Upper lobe of left lung (tissue), 6 donors: ENCODE results near the gene SCN4B. TPM values are rescaled to one million over a fixed set of nuclear protein-coding genes. Genes with fewer than 3 reads are reported as not detected.
A peak's percentile ranks its signal among the peaks of the same experiment; 100 is the strongest.

Experiments
- ATAC-seq, 2 donors: fragments of 200-7000 bp; cut with Tn5 transposase; one replicate each; pipeline ENCODE4 v1.9.1; 2022; ENCODE audit warnings: mild to moderate bottlenecking in 2 of 2, moderate library complexity in 2 of 2; ENCODE audit not compliant: low FRiP score in 2 of 2
- DNase-seq, 2 donors: peaks; one replicate each; pipeline ENCODE4 v3.0.0-alpha.2; 2019 to 2020
- H3K27ac ChIP-seq, 4 donors: fragments of 200-600 bp; sonication (generic); one replicate each; pipeline ENCODE4 v1.5.1; 2016 to 2019
- H3K27me3 ChIP-seq, 4 donors: fragments of 200-600 bp; sonication (generic); one replicate each; pipeline ENCODE4 v1.5.1; 2017 to 2019
- H3K36me3 ChIP-seq, 4 donors: fragments of 200-600 bp; sonication (generic); one replicate each; pipeline ENCODE4 v1.5.1; 2016 to 2019
- H3K4me1 ChIP-seq, 4 donors: fragments of 200-600 bp; sonication (generic); one replicate each; pipeline ENCODE4 v1.5.1; 2018 to 2019
- H3K4me3 ChIP-seq, 4 donors: fragments of 200-600 bp; sonication (generic); one replicate each; pipeline ENCODE4 v1.5.1; 2017 to 2019; ENCODE audit warnings: mild to moderate bottlenecking in 2 of 4, moderate library complexity in 1 of 4
- H3K9me3 ChIP-seq, 4 donors: fragments of 200-600 bp; sonication (generic); one replicate each; pipeline ENCODE4 v1.5.1; 2018 to 2019
- EP300 ChIP-seq, 4 donors: sonication (generic); formaldehyde crosslinking; IDR thresholded peaks; one replicate each; pipeline ENCODE4 v1.5.1; 2017; ENCODE audit warnings: antibody characterized with exemption in 4 of 4, control low read depth in 2 of 4
- POLR2A ChIP-seq, 4 donors: fragments of 450-650 bp; IDR thresholded peaks; one replicate each; pipeline ENCODE4 v1.5.1; 2016 to 2017; ENCODE audit warnings: antibody characterized with exemption in 4 of 4, mild to moderate bottlenecking in 2 of 4
- POLR2AphosphoS5 ChIP-seq, 2 donors: sonication (generic); formaldehyde crosslinking; IDR thresholded peaks; one replicate each; pipeline ENCODE4 v1.5.1; 2017; ENCODE audit warnings: antibody characterized with exemption in 2 of 2
- WGBS, 2 donors: methylation state at CpG; one replicate each; pipeline ENCODE4 v1.1.5; 2017 to 2018; 5-methylcytosine and 5-hydroxymethylcytosine counted together
- total RNA-seq, 6 donors: library from RNA; depleted of rRNA in 4 of 6; stranded (reverse); fragments of >200 nt in 4 of 6; gene quantifications; one replicate each; pipeline versions ENCODE4 v1.1.0 to v1.2.1, GENCODE V29; 2016 to 2021
- TF ChIP-seq, protein P1 (sequence below), 6 experiments: fragments of 450-650 bp in 4 of 6; fragments of 200-600 bp in 2 of 6; sonication (generic) in 2 of 6; IDR thresholded peaks; one replicate each; pipeline ENCODE4 v1.5.1; 2016 to 2019; ENCODE audit warnings: antibody characterized with exemption in 6 of 6
- donor health status: DM: no; HTN: no; CAD: no; lungs with moderate emphysema.
- donor health status: DM: no; HTN: yes; CAD: no; lungs with severe emphysema.

Gene SCN4B
- total RNA-seq, 6 donors from 2014 or later = under 0.01 to 5.5 (median 3.3) TPM

DNA sequence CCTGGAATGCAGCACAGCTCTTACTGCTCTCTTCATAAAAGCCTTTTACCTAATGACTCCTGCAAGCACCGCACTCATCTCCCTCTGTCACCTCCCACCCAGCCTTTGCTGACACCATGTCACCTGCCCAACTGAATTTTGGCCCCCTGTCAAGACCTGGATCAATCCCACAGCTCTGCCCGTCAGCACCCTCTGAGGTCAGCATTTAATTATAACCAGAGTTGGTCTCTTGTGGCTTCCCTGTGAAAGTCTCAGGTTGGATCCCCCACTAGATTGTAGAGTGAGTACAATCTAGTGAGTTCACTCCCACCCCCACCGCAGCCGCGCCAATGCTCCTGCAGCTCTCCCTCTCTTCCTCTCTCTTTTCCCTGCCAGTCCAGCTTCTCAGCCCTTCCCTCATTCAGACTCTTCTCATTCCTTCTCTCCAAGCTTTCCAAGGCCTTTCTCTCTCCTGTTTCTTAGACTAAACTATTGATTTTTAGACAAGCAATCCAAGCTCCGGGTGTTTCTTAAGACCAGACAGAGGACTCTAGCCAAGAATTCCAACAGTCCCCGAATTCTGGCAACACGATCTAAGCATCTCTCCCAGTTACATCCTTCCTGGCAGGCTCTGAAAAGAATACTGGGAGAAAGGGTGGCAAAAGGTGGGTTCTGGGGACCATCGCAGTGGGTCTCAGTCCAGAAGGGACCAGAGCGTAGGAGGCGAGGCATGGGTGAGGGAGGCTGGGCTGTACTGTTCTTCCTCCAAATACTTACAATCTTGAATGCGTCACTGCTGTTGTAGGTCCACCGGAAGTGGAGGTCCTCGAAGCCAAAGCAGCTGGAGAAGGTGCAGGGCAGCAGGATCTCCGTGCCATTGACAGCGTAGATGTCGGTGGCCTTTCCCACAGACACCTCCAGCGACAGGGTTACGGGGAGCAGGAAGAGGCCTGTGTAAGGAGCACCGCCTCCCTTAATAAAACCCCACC, 8.0 kb downstream of the SCN4B start:
- Histone ChIP-seq H3K9me3 (no peaks in the 10 kb centered on the region), H3K4me1 (peaks cover 5 to 14% (median 7%) of the 10 kb centered on the region in 4 donors), H3K27me3 (peaks cover 0 to 5% (median 0%) of the 10 kb centered on the region in 4 donors), H3K27ac (peak overlapping the region in 1 of 4 donors; percentile 3), H3K4me3 (peak overlapping the region in 2 of 4 donors; percentile 58 to 68), H3K36me3 (no peaks in the 10 kb centered on the region)
- DNase-seq = no peak
- no peak for TF ChIP-seq EP300 (IDR thresholded peaks at IDR 0.05)
- no peak for TF ChIP-seq POLR2A (IDR thresholded peaks at IDR 0.05)
- TF ChIP-seq, protein P1, sequence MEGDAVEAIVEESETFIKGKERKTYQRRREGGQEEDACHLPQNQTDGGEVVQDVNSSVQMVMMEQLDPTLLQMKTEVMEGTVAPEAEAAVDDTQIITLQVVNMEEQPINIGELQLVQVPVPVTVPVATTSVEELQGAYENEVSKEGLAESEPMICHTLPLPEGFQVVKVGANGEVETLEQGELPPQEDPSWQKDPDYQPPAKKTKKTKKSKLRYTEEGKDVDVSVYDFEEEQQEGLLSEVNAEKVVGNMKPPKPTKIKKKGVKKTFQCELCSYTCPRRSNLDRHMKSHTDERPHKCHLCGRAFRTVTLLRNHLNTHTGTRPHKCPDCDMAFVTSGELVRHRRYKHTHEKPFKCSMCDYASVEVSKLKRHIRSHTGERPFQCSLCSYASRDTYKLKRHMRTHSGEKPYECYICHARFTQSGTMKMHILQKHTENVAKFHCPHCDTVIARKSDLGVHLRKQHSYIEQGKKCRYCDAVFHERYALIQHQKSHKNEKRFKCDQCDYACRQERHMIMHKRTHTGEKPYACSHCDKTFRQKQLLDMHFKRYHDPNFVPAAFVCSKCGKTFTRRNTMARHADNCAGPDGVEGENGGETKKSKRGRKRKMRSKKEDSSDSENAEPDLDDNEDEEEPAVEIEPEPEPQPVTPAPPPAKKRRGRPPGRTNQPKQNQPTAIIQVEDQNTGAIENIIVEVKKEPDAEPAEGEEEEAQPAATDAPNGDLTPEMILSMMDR (IDR thresholded peaks at IDR 0.05) = no peak
- no peak for TF ChIP-seq POLR2AphosphoS5 (IDR thresholded peaks at IDR 0.05)
- WGBS, 2 donors = 52 to 60% methylated on average over 16 to 20 of the region's 20 CpGs
- ATAC-seq = no peak

DNA sequence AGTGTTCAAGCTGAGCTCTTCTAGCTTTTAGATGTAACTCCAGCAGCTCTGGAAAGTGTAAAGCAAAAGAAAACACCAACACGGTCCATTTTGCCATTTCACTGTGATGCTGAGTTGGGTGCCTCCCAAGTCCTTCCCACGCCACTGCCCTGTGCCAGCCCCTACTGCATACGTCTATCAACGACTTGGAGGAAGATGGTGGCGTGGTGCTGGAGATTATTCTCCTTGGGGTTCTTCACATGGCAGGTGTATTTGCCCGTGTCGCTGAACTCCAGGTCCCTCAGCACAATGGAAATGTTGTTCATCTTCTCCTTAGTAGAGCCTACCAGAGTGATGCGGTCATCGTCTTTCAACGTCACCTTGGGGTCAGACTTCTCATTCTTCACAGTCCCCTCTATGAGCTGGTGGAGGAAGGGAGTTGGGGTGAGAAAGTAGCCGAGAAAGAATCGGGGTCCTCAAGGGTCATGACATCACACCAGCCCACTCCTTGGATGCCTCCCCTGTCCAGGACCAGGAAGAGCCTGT, 8.9 kb downstream of the SCN4B start:
- 68 to 80% methylated on average over 12 of the region's 12 CpGs for WGBS, 2 donors
- ATAC-seq = no peak
- Histone ChIP-seq H3K9me3 (no peaks in the 10 kb centered on the region), H3K27ac (no peak overlapping the region), H3K4me1 (peaks cover 5 to 14% (median 7%) of the 10 kb centered on the region in 4 donors), H3K4me3 (no peak overlapping the region), H3K36me3 (no peaks in the 10 kb centered on the region), H3K27me3 (peaks cover 0 to 5% (median 0%) of the 10 kb centered on the region in 4 donors)
- TF ChIP-seq POLR2A (IDR thresholded peaks at IDR 0.05) (no peak), EP300 (IDR thresholded peaks at IDR 0.05) (no peak), POLR2AphosphoS5 (IDR thresholded peaks at IDR 0.05) (no peak)
- TF ChIP-seq, protein P1 (IDR thresholded peaks at IDR 0.05) = no peak
- no peak for DNase-seq

DNA sequence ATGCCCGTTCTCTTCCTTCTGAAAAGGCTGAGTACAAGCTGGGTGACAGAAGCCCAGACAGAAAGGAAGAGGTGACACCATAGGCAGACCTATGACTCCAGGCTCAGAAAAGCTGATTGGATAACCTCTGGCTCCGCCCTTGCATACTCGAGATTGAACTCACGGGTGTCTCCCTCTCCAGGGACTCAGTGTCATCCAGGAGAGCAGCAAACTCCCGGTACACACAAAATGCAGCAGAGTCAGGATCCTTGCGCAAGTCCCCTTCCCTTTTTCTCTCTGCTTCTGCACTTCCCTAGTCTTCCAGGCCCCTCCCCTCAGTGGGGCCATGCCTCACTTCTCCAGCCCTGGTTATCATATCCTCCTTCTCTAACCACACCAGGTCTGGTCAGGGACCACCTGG, 9.8 kb downstream of the SCN4B start:
- no peaks in the 10 kb centered on the region for H3K9me3 ChIP-seq
- no peak overlapping the region for H3K27ac ChIP-seq
- H3K4me3 ChIP-seq = no peak overlapping the region
- 35 to 44% methylated on average over 6 of the region's 6 CpGs for WGBS, 2 donors
- H3K27me3 ChIP-seq = peaks cover 0 to 5% (median 0%) of the 10 kb centered on the region in 4 donors
- DNase-seq (peak in 1 of 2 donors; percentile 75), ATAC-seq (peak in 1 of 2 donors; percentile 44)
- TF ChIP-seq POLR2A (IDR thresholded peaks at IDR 0.05) (no peak), EP300 (IDR thresholded peaks at IDR 0.05) (no peak), POLR2AphosphoS5 (IDR thresholded peaks at IDR 0.05) (no peak)
- TF ChIP-seq, protein P1 (IDR thresholded peaks at IDR 0.05) = no peak
- no peaks in the 10 kb centered on the region for H3K36me3 ChIP-seq
- peaks cover 5 to 14% (median 7%) of the 10 kb centered on the region in 4 donors for H3K4me1 ChIP-seq

DNA sequence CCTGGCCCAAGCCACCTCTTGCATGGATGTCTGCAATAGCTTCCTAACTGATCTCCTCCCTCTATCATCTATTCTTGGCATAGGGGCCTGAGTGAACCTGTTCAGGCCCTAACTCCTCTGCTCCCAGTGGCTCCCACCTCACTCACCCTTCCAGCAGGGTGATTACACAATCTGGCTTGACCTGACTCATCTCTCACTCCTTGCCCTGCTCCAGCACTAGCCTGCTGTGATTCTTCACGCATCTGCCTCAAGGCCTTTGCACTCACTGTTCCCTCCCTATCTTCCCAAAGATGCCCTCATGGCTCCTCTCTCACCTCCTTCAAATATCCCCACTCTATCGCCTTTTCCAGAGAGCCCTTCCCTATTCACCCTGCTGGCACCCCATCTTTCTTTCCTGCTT, 10.5 kb downstream of the SCN4B start:
- Histone ChIP-seq H3K9me3 (no peaks in the 10 kb centered on the region), H3K27ac (no peak overlapping the region), H3K4me3 (no peak overlapping the region), H3K27me3 (peaks cover 0 to 5% (median 0%) of the 10 kb centered on the region in 4 donors), H3K4me1 (peaks cover 5 to 14% (median 7%) of the 10 kb centered on the region in 4 donors), H3K36me3 (no peaks in the 10 kb centered on the region)
- ATAC-seq (no peak), DNase-seq (no peak)
- TF ChIP-seq POLR2A (IDR thresholded peaks at IDR 0.05) (no peak), POLR2AphosphoS5 (IDR thresholded peaks at IDR 0.05) (no peak), EP300 (IDR thresholded peaks at IDR 0.05) (no peak)
- TF ChIP-seq, protein P1 (IDR thresholded peaks at IDR 0.05) = no peak
- 55 to 71% methylated on average over 2 of the region's 2 CpGs for WGBS, 2 donors
